HCT116 (cell line): ENCODE measurements around the gene CLSTN3. TPM values are rescaled to one million over a fixed set of nuclear protein-coding genes. Genes with fewer than 3 reads are reported as not detected.

Source experiments
- ATAC-seq: fragments of 200-7000 bp; cut with Tn5 transposase; 2 replicates; pipeline ENCODE4 v1.9.1; 2020; ENCODE audit warnings: mild to moderate bottlenecking, moderate library complexity
- BruUV-seq: library from RNA; stranded (reverse); fragments of 400-500 nt; replicated peaks from 2 replicates; lab custom pipeline; 2021; lab: Mats Ljungman, UMichigan
- CTCF ChIA-PET: fragments of 300-600 bp; sonication (Branson Sonifier 250); formaldehyde crosslinking; loops from one replicate; lab custom pipeline; 2021; ENCODE audit warnings: antibody characterized with exemption; lab: Charles Lee
- POLR2A ChIA-PET: fragments of 300-600, 350-600 bp; sonication (Branson Sonifier 250); formaldehyde crosslinking; loops from one replicate; lab custom pipeline; 2021; ENCODE audit warnings: antibody characterized with exemption; lab: Charles Lee
- RAD21 ChIA-PET, 2 experiments: fragments of 300-600 bp; sonication (Branson Sonifier 250); formaldehyde crosslinking; loops; one replicate each; lab custom pipeline; 2023; ENCODE audit warnings: low total read pairs in 2 of 2; ENCODE audit not compliant: uncharacterized antibody in 2 of 2, unreplicated experiment in 2 of 2, low non-redundant PET in 1 of 2; lab: Charles Lee
- DNase-seq: peaks from one replicate; pipeline ENCODE4 v3.0.0-alpha.2; 2010; ENCODE audit warnings: low read depth, low spot score
- H2AFZ ChIP-seq: fragments of 200-600 bp; shearing (Covaris generic), sonication (generic); 2 replicates; pipeline ENCODE4 v1.6.1; 2017; ENCODE audit warnings: low read depth, mixed run types, mixed read lengths, antibody characterized with exemption, low read length; ENCODE audit not compliant: poor library complexity, severe bottlenecking
- H3K27ac ChIP-seq: 2 replicates; pipeline ENCODE4 v1.5.1; 2012; ENCODE audit warnings: low read depth, low read length
- H3K27me3 ChIP-seq: fragments of 200-600 bp; sonication (generic); 2 replicates; pipeline ENCODE4 v1.6.1; 2016; ENCODE audit warnings: mixed run types, low read length, mixed read lengths; ENCODE audit not compliant: insufficient read depth
- H3K36me3 ChIP-seq, 2 experiments: fragments of 200-500 bp in 1 of 2; fragments of 200-600 bp in 1 of 2; sonication (Bioruptor generic) in 1 of 2; sonication (generic) in 1 of 2; 2 replicates each; pipeline versions ENCODE4 v1.5.1 to v1.6.1; 2014 to 2016; ENCODE audit warnings: low read length in 2 of 2, inconsistent platforms in 1 of 2, mixed read lengths in 1 of 2, mixed run types in 1 of 2; ENCODE audit not compliant: insufficient read depth in 2 of 2, control insufficient read depth in 1 of 2
- H3K4me1 ChIP-seq, 2 experiments: fragments of 200-600 bp in 1 of 2; sonication (generic) in 1 of 2; 2 replicates each; pipeline versions ENCODE4 v1.5.1 to v1.6.1; 2012 to 2017; ENCODE audit warnings: low read length in 2 of 2, inconsistent platforms in 1 of 2, mild to moderate bottlenecking in 1 of 2, mixed read lengths in 1 of 2, mixed run types in 1 of 2, moderate library complexity in 1 of 2; ENCODE audit not compliant: insufficient read depth in 2 of 2, control insufficient read depth in 1 of 2
- H3K4me2 ChIP-seq: fragments of 200-600 bp; sonication (generic); 2 replicates; pipeline ENCODE4 v1.6.1; 2017; ENCODE audit warnings: mixed run types, low read length, mixed read lengths
- H3K4me3 ChIP-seq, 2 experiments: fragments of 200-600 bp in 1 of 2; sonication (generic) in 1 of 2; replicated peaks in 1 of 2; 2 replicates each; pipeline ENCODE4 v1.5.1; 2011 to 2016; ENCODE audit warnings: low read length in 2 of 2, control low read depth in 1 of 2, low read depth in 1 of 2, mild to moderate bottlenecking in 1 of 2, mixed read lengths in 1 of 2, mixed run types in 1 of 2
- H3K79me2 ChIP-seq: fragments of 200-600 bp; sonication (generic); 2 replicates; pipeline ENCODE4 v1.6.1; 2017; ENCODE audit warnings: mild to moderate bottlenecking, mixed run types, low read length, moderate library complexity, mixed read lengths; ENCODE audit not compliant: insufficient read depth
- H3K9ac ChIP-seq: fragments of 200-600 bp; sonication (generic); 2 replicates; pipeline ENCODE4 v1.6.1; 2016; ENCODE audit warnings: low read length, mixed read lengths
- H3K9me2 ChIP-seq: fragments of 200-600 bp; sonication (generic), shearing (Covaris generic); 2 replicates; pipeline ENCODE4 v1.6.1; 2017; ENCODE audit warnings: mixed run types, mild to moderate bottlenecking, moderate library complexity; ENCODE audit not compliant: insufficient read depth
- H3K9me3 ChIP-seq, 2 experiments: fragments of 200-500 bp in 1 of 2; fragments of 200-600 bp in 1 of 2; sonication (Bioruptor generic) in 1 of 2; sonication (generic) in 1 of 2; 2 replicates each; pipeline ENCODE4 v1.6.1; 2014 to 2017; ENCODE audit warnings: low read length in 2 of 2, mixed read lengths in 2 of 2, inconsistent platforms in 1 of 2, low read depth in 1 of 2, mild to moderate bottlenecking in 1 of 2, mixed run types in 1 of 2, moderate library complexity in 1 of 2; ENCODE audit not compliant: control insufficient read depth in 1 of 2, insufficient read depth in 1 of 2
- H4K20me1 ChIP-seq: fragments of 200-600 bp; sonication (generic), shearing (Covaris generic); 2 replicates; pipeline ENCODE4 v1.6.1; 2017; ENCODE audit warnings: mixed run types, mild to moderate bottlenecking, moderate library complexity; ENCODE audit not compliant: insufficient read depth
- ELF1 ChIP-seq: IDR thresholded peaks from 2 replicates; pipeline ENCODE4 v1.6.1; 2012; ENCODE audit warnings: low read depth, borderline replicate concordance
- EZH2 ChIP-seq: fragments of 200-600 bp; sonication (generic); IDR thresholded peaks from 2 replicates; pipeline ENCODE4 v1.6.1; 2017; ENCODE audit warnings: antibody characterized with exemption, mixed run types
- EZH2phosphoT487 ChIP-seq: fragments of 200-600 bp; IDR thresholded peaks from 2 replicates; pipeline ENCODE4 v1.6.1; 2018; ENCODE audit warnings: antibody characterized with exemption, borderline replicate concordance
- FOSL1 ChIP-seq: IDR thresholded peaks from 2 replicates; pipeline ENCODE4 v1.6.1; 2012; ENCODE audit warnings: low read depth
- JUND ChIP-seq: IDR thresholded peaks from 2 replicates; pipeline ENCODE4 v1.6.1; 2012
- POLR2AphosphoS5 ChIP-seq: IDR thresholded peaks from 2 replicates; pipeline ENCODE4 v1.6.1; 2011; ENCODE audit warnings: mild to moderate bottlenecking, low read depth, low read length, moderate library complexity
- RAD21 ChIP-seq: IDR thresholded peaks from 2 replicates; pipeline ENCODE4 v1.6.1; 2012; ENCODE audit warnings: low read depth, mild to moderate bottlenecking
- SIN3A ChIP-seq: IDR thresholded peaks from 2 replicates; pipeline ENCODE4 v1.6.1; 2012; ENCODE audit warnings: low read depth
- SP1 ChIP-seq: IDR thresholded peaks from 2 replicates; pipeline ENCODE4 v1.6.1; 2012; ENCODE audit warnings: low read depth
- SRF ChIP-seq: IDR thresholded peaks from 2 replicates; pipeline ENCODE4 v1.6.1; 2012; ENCODE audit warnings: low read depth
- TCF7L2 ChIP-seq: IDR thresholded peaks from 2 replicates; pipeline ENCODE4 v1.7.0; 2011; ENCODE audit warnings: borderline replicate concordance, inconsistent platforms; ENCODE audit not compliant: insufficient read depth, insufficient read length; ENCODE audit errors: extremely low read depth
- YY1 ChIP-seq: IDR thresholded peaks from 2 replicates; pipeline ENCODE4 v1.6.1; 2011; ENCODE audit warnings: low read length, low read depth, moderate library complexity, mild to moderate bottlenecking; ENCODE audit not compliant: insufficient replicate concordance; ENCODE audit errors: extremely low read depth
- ZNF274 ChIP-seq: fragments of 200-500 bp; sonication (Bioruptor generic); IDR thresholded peaks from 2 replicates; pipeline ENCODE4 v1.6.1; 2014; ENCODE audit warnings: mild to moderate bottlenecking, low read depth, low read length, inconsistent platforms
- intact Hi-C: fragments of 100-400 bp; cut with micrococcal nuclease; formaldehyde crosslinking; loops from 2 replicates; pipeline ENCODE4 v1.10.0; 2022
- total RNA-seq: library from RNA; stranded (reverse); gene quantifications from one replicate; pipeline ENCODE4 v1.2.1, GENCODE V29; 2021; ENCODE audit not compliant: unreplicated experiment
- TF ChIP-seq, protein P1 (sequence below): IDR thresholded peaks from 2 replicates; pipeline ENCODE4 v1.6.1; 2011; ENCODE audit warnings: mild to moderate bottlenecking, low read length, moderate library complexity; ENCODE audit not compliant: insufficient replicate concordance; ENCODE audit errors: extremely low read depth
- TF ChIP-seq, protein P2 (sequence below): IDR thresholded peaks from 2 replicates; pipeline ENCODE4 v1.6.1; 2012; ENCODE audit warnings: low read depth

CLSTN3 gene
- total RNA-seq, 1 experiment from 2014 or later = 23.0 TPM

DNA sequence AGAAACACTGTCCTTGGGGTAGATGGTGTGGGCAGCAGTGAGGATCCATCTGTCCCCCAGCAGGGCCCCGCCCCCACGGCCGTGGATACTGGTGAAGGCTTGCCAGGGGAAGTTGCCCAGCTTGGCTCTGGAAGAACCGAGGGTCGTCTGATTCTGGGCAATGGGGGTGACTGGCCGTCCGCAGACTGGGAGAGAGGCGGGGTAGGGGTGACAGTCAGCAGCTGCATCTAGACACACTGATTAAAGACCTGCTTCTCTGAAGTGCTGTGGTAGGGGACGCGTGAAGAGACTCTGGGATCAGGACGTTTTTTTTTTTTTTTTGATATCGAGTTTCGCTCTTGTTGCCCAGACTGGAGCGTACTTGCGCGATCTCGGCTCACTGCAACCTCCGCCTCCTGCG is 33.2 kb upstream of the CLSTN3 start:
- TF ChIP-seq ZNF274 (no peak), EZH2 (no peak), JUND (no peak)
- ATAC-seq (no peak), DNase-seq (no peak)
- ChIA-PET CTCF (no interaction called here), POLR2A (no interaction called here), RAD21 (no interaction called here)
- intact Hi-C loops = no loop called here
- Histone ChIP-seq H3K36me3 (peaks cover 4 to 6% of the 10 kb centered on the region in 2 experiments; a peak in 2 of 4 replicates), H3K9ac (no peak overlapping the region), H3K4me2 (no peak overlapping the region), H3K9me3 (no peaks in the 10 kb centered on the region), H3K9me2 (no peaks in the 10 kb centered on the region), H2AFZ (no peak overlapping the region), H3K79me2 (no peaks in the 10 kb centered on the region), H3K4me3 (no peak overlapping the region), H3K4me1 (peaks cover 0 to 4% of the 10 kb centered on the region in 2 experiments; a peak in 1 of 4 replicates), H4K20me1 (no peaks in the 10 kb centered on the region), H3K27ac (no peak overlapping the region), H3K27me3 (no peaks in the 10 kb centered on the region)
- no TSS peak for BruUV-seq

DNA sequence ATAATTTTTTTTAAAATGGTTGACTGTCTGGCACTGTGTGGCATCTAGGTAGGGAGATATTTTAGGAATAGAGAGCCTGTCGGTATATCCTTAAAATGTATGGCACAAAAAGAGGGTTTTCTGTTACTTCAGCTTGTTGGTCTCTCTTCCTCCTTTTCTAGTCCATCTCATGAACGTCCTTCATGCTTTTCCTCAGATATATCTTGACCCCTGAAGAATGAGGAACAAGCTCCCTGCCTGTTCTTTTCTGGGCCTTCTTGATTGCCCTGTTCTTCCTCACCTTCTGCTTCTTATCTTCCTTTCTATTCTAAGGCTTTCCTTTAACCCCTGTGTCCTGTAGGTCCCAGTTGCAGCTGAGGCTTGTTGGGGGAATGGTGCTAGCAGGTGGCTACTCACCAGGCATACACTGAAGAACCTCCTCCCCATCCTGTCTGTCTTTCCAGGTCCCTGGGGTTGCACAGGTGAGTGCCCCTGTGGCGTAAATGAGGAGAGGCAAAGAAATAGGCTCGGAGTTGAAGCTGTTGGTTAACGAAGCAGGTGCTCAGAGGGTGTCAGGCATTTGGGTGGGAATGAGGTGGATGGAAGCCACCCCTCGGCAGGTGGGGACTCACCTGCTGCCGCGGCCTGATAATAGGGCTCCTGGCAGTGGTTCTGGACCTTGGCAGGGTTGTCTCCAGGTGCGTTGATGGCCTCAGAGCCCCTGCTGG is 30.7 kb upstream of the CLSTN3 start:
- Histone ChIP-seq H3K36me3 (peaks cover 5 to 6% of the 10 kb centered on the region in 2 experiments; a peak in 2 of 4 replicates), H3K4me3 (no peak overlapping the region), H3K27ac (no peak overlapping the region), H3K9me2 (no peaks in the 10 kb centered on the region), H2AFZ (no peak overlapping the region), H3K27me3 (no peaks in the 10 kb centered on the region), H4K20me1 (no peaks in the 10 kb centered on the region), H3K4me2 (no peak overlapping the region), H3K9ac (no peak overlapping the region), H3K9me3 (no peaks in the 10 kb centered on the region), H3K79me2 (no peaks in the 10 kb centered on the region), H3K4me1 (no peaks in the 10 kb centered on the region)
- ChIA-PET POLR2A (interaction anchor here (1.2 to 1.4 kb wide), 2 partner anchors 153 to 156 kb away, joined by 3 to 4 read pairs; partner anchors contain the start of genes C12orf57 and RNU7-1), CTCF (no interaction called here), RAD21 (no interaction called here)
- intact Hi-C loops = no loop called here
- ATAC-seq (no peak), DNase-seq (no peak)
- no TSS peak for BruUV-seq
- TF ChIP-seq, protein P1, sequence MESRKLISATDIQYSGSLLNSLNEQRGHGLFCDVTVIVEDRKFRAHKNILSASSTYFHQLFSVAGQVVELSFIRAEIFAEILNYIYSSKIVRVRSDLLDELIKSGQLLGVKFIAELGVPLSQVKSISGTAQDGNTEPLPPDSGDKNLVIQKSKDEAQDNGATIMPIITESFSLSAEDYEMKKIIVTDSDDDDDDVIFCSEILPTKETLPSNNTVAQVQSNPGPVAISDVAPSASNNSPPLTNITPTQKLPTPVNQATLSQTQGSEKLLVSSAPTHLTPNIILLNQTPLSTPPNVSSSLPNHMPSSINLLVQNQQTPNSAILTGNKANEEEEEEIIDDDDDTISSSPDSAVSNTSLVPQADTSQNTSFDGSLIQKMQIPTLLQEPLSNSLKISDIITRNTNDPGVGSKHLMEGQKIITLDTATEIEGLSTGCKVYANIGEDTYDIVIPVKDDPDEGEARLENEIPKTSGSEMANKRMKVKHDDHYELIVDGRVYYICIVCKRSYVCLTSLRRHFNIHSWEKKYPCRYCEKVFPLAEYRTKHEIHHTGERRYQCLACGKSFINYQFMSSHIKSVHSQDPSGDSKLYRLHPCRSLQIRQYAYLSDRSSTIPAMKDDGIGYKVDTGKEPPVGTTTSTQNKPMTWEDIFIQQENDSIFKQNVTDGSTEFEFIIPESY = no peak
- TF ChIP-seq, protein P2, sequence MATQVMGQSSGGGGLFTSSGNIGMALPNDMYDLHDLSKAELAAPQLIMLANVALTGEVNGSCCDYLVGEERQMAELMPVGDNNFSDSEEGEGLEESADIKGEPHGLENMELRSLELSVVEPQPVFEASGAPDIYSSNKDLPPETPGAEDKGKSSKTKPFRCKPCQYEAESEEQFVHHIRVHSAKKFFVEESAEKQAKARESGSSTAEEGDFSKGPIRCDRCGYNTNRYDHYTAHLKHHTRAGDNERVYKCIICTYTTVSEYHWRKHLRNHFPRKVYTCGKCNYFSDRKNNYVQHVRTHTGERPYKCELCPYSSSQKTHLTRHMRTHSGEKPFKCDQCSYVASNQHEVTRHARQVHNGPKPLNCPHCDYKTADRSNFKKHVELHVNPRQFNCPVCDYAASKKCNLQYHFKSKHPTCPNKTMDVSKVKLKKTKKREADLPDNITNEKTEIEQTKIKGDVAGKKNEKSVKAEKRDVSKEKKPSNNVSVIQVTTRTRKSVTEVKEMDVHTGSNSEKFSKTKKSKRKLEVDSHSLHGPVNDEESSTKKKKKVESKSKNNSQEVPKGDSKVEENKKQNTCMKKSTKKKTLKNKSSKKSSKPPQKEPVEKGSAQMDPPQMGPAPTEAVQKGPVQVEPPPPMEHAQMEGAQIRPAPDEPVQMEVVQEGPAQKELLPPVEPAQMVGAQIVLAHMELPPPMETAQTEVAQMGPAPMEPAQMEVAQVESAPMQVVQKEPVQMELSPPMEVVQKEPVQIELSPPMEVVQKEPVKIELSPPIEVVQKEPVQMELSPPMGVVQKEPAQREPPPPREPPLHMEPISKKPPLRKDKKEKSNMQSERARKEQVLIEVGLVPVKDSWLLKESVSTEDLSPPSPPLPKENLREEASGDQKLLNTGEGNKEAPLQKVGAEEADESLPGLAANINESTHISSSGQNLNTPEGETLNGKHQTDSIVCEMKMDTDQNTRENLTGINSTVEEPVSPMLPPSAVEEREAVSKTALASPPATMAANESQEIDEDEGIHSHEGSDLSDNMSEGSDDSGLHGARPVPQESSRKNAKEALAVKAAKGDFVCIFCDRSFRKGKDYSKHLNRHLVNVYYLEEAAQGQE = no peak
- TF ChIP-seq SRF (no peak), FOSL1 (no peak), SP1 (no peak), SIN3A (no peak), EZH2phosphoT487 (no peak), TCF7L2 (no peak), ELF1 (no peak), JUND (no peak), POLR2AphosphoS5 (no peak), RAD21 (no peak), YY1 (no peak)
